Gastroesophageal sphincter (tissue), 3 donors: ENCODE data around the gene GRAMD1A.

Experiments
- CTCF ChIP-seq, 4 experiments: fragments of 200-600 bp in 2 of 4; fragments of 450-650 bp in 2 of 4; sonication (generic) in 1 of 4; IDR thresholded peaks; one replicate each; pipeline ENCODE4 v1.5.1; 2017 to 2019; ENCODE audit warnings: antibody characterized with exemption in 4 of 4, mild to moderate bottlenecking in 2 of 4, moderate library complexity in 2 of 4
- EP300 ChIP-seq: sonication (generic); formaldehyde crosslinking; IDR thresholded peaks from one replicate; pipeline ENCODE4 v1.6.1; 2017; ENCODE audit warnings: antibody characterized with exemption, mild to moderate bottlenecking
- POLR2A ChIP-seq, 2 donors: fragments of 450-650 bp; IDR thresholded peaks; one replicate each; pipeline ENCODE4 v1.6.1; 2017; ENCODE audit warnings: antibody characterized with exemption in 2 of 2, mild to moderate bottlenecking in 2 of 2, moderate library complexity in 1 of 2
- POLR2AphosphoS5 ChIP-seq: sonication (generic); formaldehyde crosslinking; IDR thresholded peaks from one replicate; pipeline ENCODE4 v1.6.1; 2017; ENCODE audit warnings: antibody characterized with exemption

DNA sequence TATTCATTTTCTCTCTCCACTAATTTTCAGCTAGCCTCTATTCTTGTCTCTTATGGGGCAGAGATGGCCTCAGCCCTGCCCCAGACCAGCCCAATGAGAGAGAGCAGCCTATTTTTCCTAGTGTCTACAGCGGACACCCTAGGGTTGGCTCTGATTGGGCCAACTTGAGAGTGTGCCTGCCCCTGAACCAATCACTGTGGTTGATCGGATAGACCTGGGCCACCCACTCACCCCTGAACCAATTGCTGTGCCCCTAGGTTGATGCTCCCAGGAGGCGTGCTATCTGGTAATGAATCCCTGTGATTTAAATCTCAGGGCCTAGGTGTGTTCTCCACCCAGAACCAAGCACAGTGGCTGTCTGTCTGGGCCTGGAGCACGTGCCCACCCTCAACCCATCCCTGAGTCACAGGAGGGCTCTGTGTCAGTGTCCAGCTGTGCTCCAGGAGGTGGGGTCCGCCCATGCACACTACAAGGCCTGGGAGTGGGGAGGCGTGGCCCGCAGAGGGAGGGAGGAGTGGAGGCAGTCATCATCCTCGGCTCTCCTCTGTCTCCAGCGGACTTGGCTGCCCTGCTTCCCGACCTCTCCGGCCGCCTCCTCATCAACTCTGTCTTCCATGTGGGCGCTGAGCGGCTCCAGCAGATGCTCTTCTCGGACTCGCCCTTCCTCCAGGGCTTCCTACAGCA is 15.3 kb downstream of the GRAMD1A start:
- TF ChIP-seq CTCF (IDR thresholded peaks at IDR 0.05) (no peak), POLR2AphosphoS5 (no peak), EP300 (no peak), POLR2A (IDR thresholded peaks at IDR 0.05) (no peak)
